Spleen (tissue), 7 donors: Measurements from ENCODE around the gene ITGA1.

Experiments used
- CTCF ChIP-seq, 11 experiments: fragments of 200-600 bp in 7 of 11; fragments of 450-650 bp in 4 of 11; sonication (generic) in 4 of 11; IDR thresholded peaks in 8 of 11; conservative IDR thresholded peaks in 3 of 11; 1 replicate in 7 of 11; 2 replicates in 4 of 11; pipeline versions ENCODE4 v1.4.0 to v1.8.0; 2016 to 2021; ENCODE audit warnings: antibody characterized with exemption in 11 of 11, inconsistent platforms in 4 of 11, mild to moderate bottlenecking in 1 of 11
- POLR2A ChIP-seq, 3 donors: fragments of 450-650 bp; IDR thresholded peaks; one replicate each; pipeline ENCODE4 v1.5.1; 2017; ENCODE audit warnings: antibody characterized with exemption in 3 of 3, mild to moderate bottlenecking in 1 of 3
- POLR2AphosphoS5 ChIP-seq, 3 donors: sonication (generic); formaldehyde crosslinking; IDR thresholded peaks; one replicate each; pipeline ENCODE4 v1.5.1; 2017; ENCODE audit warnings: antibody characterized with exemption in 3 of 3
- donor health status: DM: no; HTN: no; CAD: no; lungs with moderate emphysema.
- donor health status: DM: no; HTN: no; CAD: no.
- donor health status: DM: no; HTN: no; CAD: no.

- TF ChIP-seq POLR2AphosphoS5 (IDR thresholded peaks at IDR 0.05) (no peak), CTCF (IDR thresholded peaks at IDR 0.05 in 8 of 11, conservative IDR thresholded peaks at IDR 0.05 in 3 of 11) (no peak), POLR2A (IDR thresholded peaks at IDR 0.05) (no peak)
These were observed 88.1 kb downstream of the ITGA1 start for GRCh38 chr5:52875827-52876226.
